HL-60 (cell line): Measurements from ENCODE around the gene COX6A1.
"Not testable (repeated sequence)": the region's sequence is repeated elsewhere in the genome, so short reads cannot be mapped to it uniquely, and the experiment has no call there.

ENCODE experiments used
- DNase-seq, 2 experiments: peaks; one replicate each; pipeline ENCODE4 v3.0.0-alpha.2; 2010 to 2020; ENCODE audit warnings: low read depth in 1 of 2, low spot score in 1 of 2
- H3K27ac ChIP-seq: fragments of 250-450 bp; sonication (Bioruptor Pico); replicated peaks from 2 replicates; pipeline ENCODE4 v1.5.1; 2020; ENCODE audit warnings: mild to moderate bottlenecking, moderate library complexity
- H3K27me3 ChIP-seq: fragments of 250-450 bp; sonication (Bioruptor Pico); 2 replicates; pipeline ENCODE4 v1.5.1; 2021; ENCODE audit warnings: mild to moderate bottlenecking, moderate library complexity; ENCODE audit not compliant: insufficient read depth, poor library complexity, severe bottlenecking
- H3K4me3 ChIP-seq: replicated peaks from 2 replicates; pipeline ENCODE4 v1.5.1; 2011; ENCODE audit warnings: mild to moderate bottlenecking, control low read depth, low read length; ENCODE audit not compliant: insufficient read depth
- GABPA ChIP-seq: IDR thresholded peaks from 2 replicates; pipeline ENCODE4 v1.6.1; 2012; ENCODE audit warnings: low read depth
- POLR2AphosphoS5 ChIP-seq: IDR thresholded peaks from 2 replicates; pipeline ENCODE4 v1.6.1; 2012; ENCODE audit warnings: low read depth
- SPI1 ChIP-seq: IDR thresholded peaks from 2 replicates; pipeline ENCODE4 v1.6.1; 2012; ENCODE audit warnings: low read depth, mild to moderate bottlenecking, borderline replicate concordance
- TF ChIP-seq, protein P1 (sequence below): IDR thresholded peaks from one replicate; pipeline ENCODE4 v1.5.1; 2011; ENCODE audit warnings: low read length, control low read depth, inconsistent platforms; ENCODE audit not compliant: insufficient read depth
- TF ChIP-seq, protein P2 (sequence below): IDR thresholded peaks from 2 replicates; pipeline ENCODE4 v1.6.1; 2012; ENCODE audit warnings: low read depth; ENCODE audit not compliant: insufficient replicate concordance

Gene COX6A1

DNA sequence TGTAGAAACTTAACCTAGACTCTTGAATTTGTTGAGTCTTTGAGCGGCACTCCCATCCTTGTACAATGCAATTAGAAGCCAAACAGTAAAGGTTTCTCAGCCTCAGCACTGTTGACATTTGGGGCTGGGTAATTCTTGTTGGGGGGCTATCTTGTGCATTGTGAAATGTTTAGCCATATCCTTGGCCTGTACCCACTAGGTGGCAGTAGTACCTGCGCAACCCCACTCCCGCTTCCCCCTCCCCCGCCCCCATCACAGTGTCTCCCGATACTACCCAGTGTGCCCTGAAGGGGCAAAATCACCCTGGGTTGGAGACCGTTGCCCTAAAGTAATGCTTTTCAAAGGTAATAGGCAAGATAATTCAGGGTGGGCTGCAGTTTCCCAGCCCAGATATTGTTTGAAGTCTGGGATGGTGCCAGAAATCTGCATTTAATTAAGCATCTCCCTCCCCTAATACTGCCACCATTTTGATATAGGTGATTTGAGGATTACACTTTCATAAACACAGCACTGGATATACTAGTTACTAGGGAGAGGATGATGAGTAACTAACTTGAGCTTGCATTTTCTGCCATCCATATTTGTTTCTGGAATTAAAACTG lies 1.8 kb downstream of the COX6A1 start:
- DNase-seq, result peak in 1 of 2 experiments; percentile 65
- peak overlapping the region; percentile 87 for H3K27ac ChIP-seq
- no peaks in the 10 kb centered on the region for H3K27me3 ChIP-seq
- peak overlapping the region; percentile 95; the same call in 1 of the 2 replicates for H3K4me3 ChIP-seq
- no peak for TF ChIP-seq SPI1
- TF ChIP-seq, protein P1, sequence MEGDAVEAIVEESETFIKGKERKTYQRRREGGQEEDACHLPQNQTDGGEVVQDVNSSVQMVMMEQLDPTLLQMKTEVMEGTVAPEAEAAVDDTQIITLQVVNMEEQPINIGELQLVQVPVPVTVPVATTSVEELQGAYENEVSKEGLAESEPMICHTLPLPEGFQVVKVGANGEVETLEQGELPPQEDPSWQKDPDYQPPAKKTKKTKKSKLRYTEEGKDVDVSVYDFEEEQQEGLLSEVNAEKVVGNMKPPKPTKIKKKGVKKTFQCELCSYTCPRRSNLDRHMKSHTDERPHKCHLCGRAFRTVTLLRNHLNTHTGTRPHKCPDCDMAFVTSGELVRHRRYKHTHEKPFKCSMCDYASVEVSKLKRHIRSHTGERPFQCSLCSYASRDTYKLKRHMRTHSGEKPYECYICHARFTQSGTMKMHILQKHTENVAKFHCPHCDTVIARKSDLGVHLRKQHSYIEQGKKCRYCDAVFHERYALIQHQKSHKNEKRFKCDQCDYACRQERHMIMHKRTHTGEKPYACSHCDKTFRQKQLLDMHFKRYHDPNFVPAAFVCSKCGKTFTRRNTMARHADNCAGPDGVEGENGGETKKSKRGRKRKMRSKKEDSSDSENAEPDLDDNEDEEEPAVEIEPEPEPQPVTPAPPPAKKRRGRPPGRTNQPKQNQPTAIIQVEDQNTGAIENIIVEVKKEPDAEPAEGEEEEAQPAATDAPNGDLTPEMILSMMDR, result peak; percentile 65

DNA sequence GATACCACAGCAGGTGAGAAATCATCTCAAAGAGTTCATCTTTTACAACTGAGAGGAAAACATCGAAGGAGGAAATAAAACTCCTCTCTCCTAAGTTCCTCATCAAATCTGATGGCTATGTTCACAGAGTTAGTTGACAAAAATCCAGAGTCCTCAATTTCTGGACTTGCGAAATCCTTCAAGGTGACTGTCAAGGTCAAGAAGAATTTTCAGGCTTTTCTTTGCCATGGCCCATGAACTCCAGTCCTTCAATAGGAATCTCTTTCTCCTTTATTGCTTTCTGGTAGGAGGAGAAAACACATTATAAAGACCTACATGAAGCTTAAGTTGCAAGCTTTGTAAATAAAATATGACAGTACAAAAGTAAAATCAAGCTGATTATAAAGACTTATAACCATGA lies 6.8 kb downstream of the COX6A1 start:
- H3K27ac ChIP-seq, result peak overlapping the region; percentile 36
- TF ChIP-seq POLR2AphosphoS5 (no peak), GABPA (no peak), SPI1 (no peak)
- TF ChIP-seq, protein P2, sequence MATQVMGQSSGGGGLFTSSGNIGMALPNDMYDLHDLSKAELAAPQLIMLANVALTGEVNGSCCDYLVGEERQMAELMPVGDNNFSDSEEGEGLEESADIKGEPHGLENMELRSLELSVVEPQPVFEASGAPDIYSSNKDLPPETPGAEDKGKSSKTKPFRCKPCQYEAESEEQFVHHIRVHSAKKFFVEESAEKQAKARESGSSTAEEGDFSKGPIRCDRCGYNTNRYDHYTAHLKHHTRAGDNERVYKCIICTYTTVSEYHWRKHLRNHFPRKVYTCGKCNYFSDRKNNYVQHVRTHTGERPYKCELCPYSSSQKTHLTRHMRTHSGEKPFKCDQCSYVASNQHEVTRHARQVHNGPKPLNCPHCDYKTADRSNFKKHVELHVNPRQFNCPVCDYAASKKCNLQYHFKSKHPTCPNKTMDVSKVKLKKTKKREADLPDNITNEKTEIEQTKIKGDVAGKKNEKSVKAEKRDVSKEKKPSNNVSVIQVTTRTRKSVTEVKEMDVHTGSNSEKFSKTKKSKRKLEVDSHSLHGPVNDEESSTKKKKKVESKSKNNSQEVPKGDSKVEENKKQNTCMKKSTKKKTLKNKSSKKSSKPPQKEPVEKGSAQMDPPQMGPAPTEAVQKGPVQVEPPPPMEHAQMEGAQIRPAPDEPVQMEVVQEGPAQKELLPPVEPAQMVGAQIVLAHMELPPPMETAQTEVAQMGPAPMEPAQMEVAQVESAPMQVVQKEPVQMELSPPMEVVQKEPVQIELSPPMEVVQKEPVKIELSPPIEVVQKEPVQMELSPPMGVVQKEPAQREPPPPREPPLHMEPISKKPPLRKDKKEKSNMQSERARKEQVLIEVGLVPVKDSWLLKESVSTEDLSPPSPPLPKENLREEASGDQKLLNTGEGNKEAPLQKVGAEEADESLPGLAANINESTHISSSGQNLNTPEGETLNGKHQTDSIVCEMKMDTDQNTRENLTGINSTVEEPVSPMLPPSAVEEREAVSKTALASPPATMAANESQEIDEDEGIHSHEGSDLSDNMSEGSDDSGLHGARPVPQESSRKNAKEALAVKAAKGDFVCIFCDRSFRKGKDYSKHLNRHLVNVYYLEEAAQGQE, result no peak
- TF ChIP-seq, protein P1, result no peak
- H3K27me3 ChIP-seq, result no peaks in the 10 kb centered on the region
- DNase-seq, result no peak
- H3K4me3 ChIP-seq, result no peak overlapping the region

DNA sequence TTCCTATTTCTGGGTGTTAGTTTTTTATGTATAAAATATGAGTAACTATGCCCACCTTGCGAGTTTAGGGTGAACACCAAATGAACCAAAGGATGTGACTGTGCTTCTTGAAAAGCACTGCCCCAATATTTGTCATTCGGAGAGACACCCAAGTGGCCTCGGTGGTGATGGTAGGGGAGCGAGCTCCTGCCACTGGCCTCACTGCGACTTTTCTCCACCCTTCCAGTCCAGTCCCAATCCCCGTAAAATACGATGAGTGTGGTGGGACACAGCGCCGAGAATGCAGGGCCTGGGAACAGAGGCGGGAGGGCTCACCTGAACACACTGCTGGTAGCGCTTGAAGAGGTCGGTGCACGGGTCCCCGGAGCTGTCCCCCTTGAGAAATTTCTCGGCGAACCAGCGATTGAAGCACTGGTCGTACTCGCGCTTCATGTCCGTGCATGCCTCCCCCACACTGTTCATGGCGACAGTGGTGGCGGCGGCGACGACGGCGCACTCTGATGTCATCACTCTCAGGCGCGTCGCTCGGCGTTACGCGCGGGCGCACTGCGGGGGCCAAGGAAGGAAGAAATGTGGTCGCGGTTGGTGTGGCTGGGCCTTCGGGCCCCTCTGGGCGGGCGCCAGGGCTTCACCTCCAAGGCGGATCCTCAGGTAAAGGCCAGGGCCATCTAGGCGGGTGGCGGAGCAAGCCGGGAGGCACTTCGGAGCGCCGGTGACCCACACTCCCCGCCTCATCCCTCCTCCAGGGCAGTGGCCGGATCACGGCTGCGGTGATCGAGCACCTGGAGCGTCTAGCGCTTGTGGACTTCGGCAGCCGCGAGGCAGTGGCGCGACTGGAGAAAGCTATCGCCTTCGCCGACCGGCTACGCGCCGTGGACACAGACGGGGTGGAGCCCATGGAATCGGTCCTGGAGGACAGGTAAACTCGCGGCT lies 8.3 kb downstream of the COX6A1 start, which contains the start of the genes GATC and TRIAP1:
Gene GATC, plus strand, starts transcription at position 534 of the 933 bp plus-strand sequence. Its CDS starts 37 bp downstream, at position 571.
Gene TRIAP1, minus strand, starts transcription at position 474 of the 933 bp plus-strand sequence. Its CDS starts 12 bp downstream, at position 462.
- TF ChIP-seq, protein P2, result no peak
- peak; percentile 38; the same call in 1 of the 2 replicates for TF ChIP-seq SPI1
- TF ChIP-seq, protein P1, result no peak
- TF ChIP-seq POLR2AphosphoS5, result peak; percentile 97
- TF ChIP-seq GABPA, result peak; percentile 36; the same call in 1 of the 2 replicates
- no peaks in the 10 kb centered on the region for H3K27me3 ChIP-seq
- H3K27ac ChIP-seq, result peak within 1 kb of the TSS; percentile 93
- peak within 1 kb of the TSS; percentile 89 for H3K4me3 ChIP-seq
- peak; percentile 84 to 89 for DNase-seq

DNA sequence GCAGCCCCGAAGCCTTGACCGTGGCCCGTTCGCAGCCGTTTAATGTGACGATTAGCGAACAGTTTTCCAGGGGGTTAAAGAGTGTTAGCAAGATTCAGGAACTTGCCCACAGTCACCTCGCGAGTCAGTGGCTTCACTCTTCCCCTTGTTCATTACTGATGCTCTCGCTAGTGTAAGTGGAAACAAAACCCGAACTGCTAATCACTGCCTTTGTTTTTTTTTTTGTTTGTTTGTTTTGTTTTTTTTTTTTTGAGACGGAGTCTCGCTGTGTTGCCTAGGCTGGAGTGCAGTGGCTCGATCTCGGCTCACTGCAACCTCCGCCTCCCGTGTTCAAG lies 8.9 kb downstream of the COX6A1 start:
- not testable (repeated sequence) for H3K27me3 ChIP-seq, DNase-seq
- Histone ChIP-seq H3K27ac (peak overlapping the region; percentile 93), H3K4me3 (peak overlapping the region; percentile 89)
